ENCODE measurements around the gene NOP16.

DNA sequence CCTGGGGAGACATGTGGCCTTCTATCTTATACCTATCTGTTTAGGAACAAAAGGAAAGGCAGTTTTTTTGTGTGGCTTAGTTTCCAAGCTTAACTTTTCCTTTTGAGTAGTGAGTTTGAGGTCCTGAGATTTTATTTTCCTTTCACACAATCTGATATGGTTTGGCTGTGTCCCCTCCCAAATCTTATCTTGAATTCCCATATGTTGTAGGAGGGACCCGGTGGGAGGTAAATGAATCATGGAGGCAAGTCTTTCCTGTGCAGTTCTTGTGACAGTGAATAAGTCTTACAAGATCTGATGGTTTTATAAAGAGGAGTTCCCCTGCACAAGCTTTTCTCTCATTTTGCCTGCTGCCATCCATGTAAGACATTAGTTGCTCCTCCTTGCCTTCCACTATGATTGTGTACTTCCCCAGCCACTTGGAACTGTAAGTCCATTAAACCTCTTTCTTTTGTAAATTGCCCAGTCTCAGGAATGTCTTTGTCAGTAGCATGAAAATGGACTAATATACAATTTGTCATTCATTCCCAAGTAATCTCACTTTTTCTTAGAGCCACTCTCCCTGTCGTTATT lies 32.7 kb upstream of the NOP16 start:
- TF ChIP-seq, protein P1, sequence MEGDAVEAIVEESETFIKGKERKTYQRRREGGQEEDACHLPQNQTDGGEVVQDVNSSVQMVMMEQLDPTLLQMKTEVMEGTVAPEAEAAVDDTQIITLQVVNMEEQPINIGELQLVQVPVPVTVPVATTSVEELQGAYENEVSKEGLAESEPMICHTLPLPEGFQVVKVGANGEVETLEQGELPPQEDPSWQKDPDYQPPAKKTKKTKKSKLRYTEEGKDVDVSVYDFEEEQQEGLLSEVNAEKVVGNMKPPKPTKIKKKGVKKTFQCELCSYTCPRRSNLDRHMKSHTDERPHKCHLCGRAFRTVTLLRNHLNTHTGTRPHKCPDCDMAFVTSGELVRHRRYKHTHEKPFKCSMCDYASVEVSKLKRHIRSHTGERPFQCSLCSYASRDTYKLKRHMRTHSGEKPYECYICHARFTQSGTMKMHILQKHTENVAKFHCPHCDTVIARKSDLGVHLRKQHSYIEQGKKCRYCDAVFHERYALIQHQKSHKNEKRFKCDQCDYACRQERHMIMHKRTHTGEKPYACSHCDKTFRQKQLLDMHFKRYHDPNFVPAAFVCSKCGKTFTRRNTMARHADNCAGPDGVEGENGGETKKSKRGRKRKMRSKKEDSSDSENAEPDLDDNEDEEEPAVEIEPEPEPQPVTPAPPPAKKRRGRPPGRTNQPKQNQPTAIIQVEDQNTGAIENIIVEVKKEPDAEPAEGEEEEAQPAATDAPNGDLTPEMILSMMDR (IDR thresholded peaks at IDR 0.05; ENCODE audit: low read length), result no peak
- TF ChIP-seq EZH2 (optimal IDR thresholded peaks at IDR 0.05; ENCODE audit: low read depth, low read length) (no peak), EZH2phosphoT487 (IDR thresholded peaks at IDR 0.05; ENCODE audit: low read length) (no peak)

Measured in MM.1S (cell line).